Left lung (tissue), 10 donors: ENCODE measurements around the gene HPS3. TPM values are rescaled to one million over a fixed set of nuclear protein-coding genes. Genes with fewer than 3 reads are reported as not detected.
A peak's percentile ranks its signal among the peaks of the same experiment; 100 is the strongest.

Source experiments
- ATAC-seq: fragments of 200-7000 bp; cut with Tn5 transposase; one replicate; pipeline ENCODE4 v1.9.1; 2020; ENCODE audit warnings: moderate library complexity
- DNase-seq, 4 donors: peaks; one replicate each; pipeline ENCODE4 v3.0.0-alpha.2; 2013 to 2020
- H3K27ac ChIP-seq, 2 donors: fragments of 200-600 bp; sonication (generic) in 1 of 2; one replicate each; pipeline versions ENCODE4 v1.5.0 to v1.8.0; 2020 to 2021
- H3K27me3 ChIP-seq, 2 donors: fragments of 200-600 bp; sonication (generic) in 1 of 2; one replicate each; pipeline versions ENCODE4 v1.5.0 to v1.8.0; 2020 to 2021
- H3K36me3 ChIP-seq, 2 donors: fragments of 200-600 bp; sonication (generic) in 1 of 2; one replicate each; pipeline versions ENCODE4 v1.5.0 to v1.8.0; 2020 to 2021
- H3K4me1 ChIP-seq, 2 donors: fragments of 200-600 bp; one replicate each; pipeline ENCODE4 v1.8.0; 2021
- H3K4me3 ChIP-seq, 2 donors: fragments of 200-600 bp; sonication (generic) in 1 of 2; one replicate each; pipeline versions ENCODE4 v1.5.0 to v1.8.0; 2020 to 2021; ENCODE audit warnings: mild to moderate bottlenecking in 1 of 2
- H3K9me3 ChIP-seq, 2 donors: fragments of 200-600 bp; sonication (generic) in 1 of 2; one replicate each; pipeline versions ENCODE4 v1.5.0 to v1.8.0; 2020 to 2021
- CTCF ChIP-seq, 2 donors: fragments of 200-600 bp; sonication (generic) in 1 of 2; IDR thresholded peaks; one replicate each; pipeline versions ENCODE4 v1.5.0 to v1.8.0; 2021; ENCODE audit warnings: antibody characterized with exemption in 2 of 2
- intact Hi-C, 2 donors: fragments of 100-400 bp; cut with DNase I; formaldehyde crosslinking; loops; one replicate each; pipeline versions ENCODE4 v1.11.2 to v1.14.2; 2022
- polyA plus RNA-seq, 6 donors: library from polyadenylated mRNA; unstranded; fragments of 120-200 nt; gene quantifications; one replicate each; pipeline ENCODE4 v1.2.1, GENCODE V29; 2013; ENCODE audit not compliant: insufficient read length in 6 of 6
- total RNA-seq, 2 donors: library from RNA; stranded (reverse); fragmentation: NEBNext Ultra II Directional; extraction: Animal tissue kit (Norgen Biotek cat#: 25700); gene quantifications; one replicate each; pipeline ENCODE4 v1.2.1, GENCODE V29; 2021
- donor health status: DM: no; HTN: yes; CAD: no.
- donor health status: DM: no; HTN: no; CAD: no.

The HPS3 gene
- total and polyA plus RNA-seq, 8 donors = 26.2 to 43.8 (median 33.6) TPM

- Histone ChIP-seq H3K4me1 (no peaks in the 10 kb centered on the region), H3K9me3 (no peaks in the 10 kb centered on the region), H3K4me3 (no peak overlapping the region), H3K27me3 (no peaks in the 10 kb centered on the region), H3K27ac (no peak overlapping the region), H3K36me3 (no peaks in the 10 kb centered on the region)
- no peak for DNase-seq
- ATAC-seq = no peak
- intact Hi-C loops = loop anchor here in 1 of 2 donors (5.0 kb wide), 1 partner anchor 153 kb away; no protein-coding TSS in a partner anchor
- TF ChIP-seq CTCF (IDR thresholded peaks at IDR 0.05) = no peak
These were observed 10.0 kb upstream of the HPS3 start for GRCh38 chr3:149119466-149119865.

- Histone ChIP-seq H3K27ac (no peak overlapping the region), H3K4me1 (no peaks in the 10 kb centered on the region), H3K36me3 (no peaks in the 10 kb centered on the region), H3K4me3 (no peak overlapping the region), H3K9me3 (no peaks in the 10 kb centered on the region), H3K27me3 (no peaks in the 10 kb centered on the region)
- TF ChIP-seq CTCF (IDR thresholded peaks at IDR 0.05) = peak; percentile 37 to 46
- ATAC-seq = peak; percentile 94
- intact Hi-C loops = no loop called here
- peak in 2 of 4 donors; percentile 60 to 75 for DNase-seq
These were observed 9.1 kb upstream of the HPS3 start for GRCh38 chr3:149120051-149120972.

- Histone ChIP-seq H3K36me3 (no peaks in the 10 kb centered on the region), H3K4me1 (no peaks in the 10 kb centered on the region), H3K4me3 (no peak overlapping the region), H3K9me3 (no peaks in the 10 kb centered on the region), H3K27ac (no peak overlapping the region), H3K27me3 (no peaks in the 10 kb centered on the region)
- no peak for TF ChIP-seq CTCF (IDR thresholded peaks at IDR 0.05)
- intact Hi-C loops = no loop called here
- ATAC-seq (no peak), DNase-seq (no peak)
These were observed 6.5 kb upstream of the HPS3 start for GRCh38 chr3:149122721-149123578.

GRCh38 chr3:149128821-149129220 is 617 bp upstream of the HPS3 start:
- ATAC-seq (no peak), DNase-seq (no peak)
- intact Hi-C loops = no loop called here
- H3K27ac ChIP-seq = peak overlapping the region; percentile 93 to 94
- TF ChIP-seq CTCF (IDR thresholded peaks at IDR 0.05) = no peak
- no peaks in the 10 kb centered on the region for H3K27me3 ChIP-seq
- peak overlapping the region; percentile 94 to 99 for H3K4me3 ChIP-seq
- H3K36me3 ChIP-seq = no peaks in the 10 kb centered on the region
- H3K4me1 ChIP-seq = peaks cover 3 to 35% of the 10 kb centered on the region in 2 donors
- H3K9me3 ChIP-seq = no peaks in the 10 kb centered on the region

GRCh38 chr3:149131589-149131988 is 2.2 kb downstream of the HPS3 start:
- Histone ChIP-seq H3K4me1 (peaks cover 3 to 35% of the 10 kb centered on the region in 2 donors), H3K36me3 (no peaks in the 10 kb centered on the region), H3K27ac (peak overlapping the region; percentile 34 to 53), H3K4me3 (no peak overlapping the region), H3K9me3 (no peaks in the 10 kb centered on the region), H3K27me3 (no peaks in the 10 kb centered on the region)
- DNase-seq (peak in 1 of 4 donors; percentile 43), ATAC-seq (peak; percentile 26)
- no peak for TF ChIP-seq CTCF (IDR thresholded peaks at IDR 0.05)
- intact Hi-C loops = no loop called here
